Keratinocyte (primary cell): Measurements from ENCODE around the gene ROR1. TPM values are rescaled to one million over a fixed set of nuclear protein-coding genes. Genes with fewer than 3 reads are reported as not detected.

Experiments
- DNase-seq: peaks from one replicate; pipeline ENCODE4 v3.0.0-alpha.2; 2011; ENCODE audit warnings: low read depth, missing footprints, low spot score
- FAIRE-seq: peaks from 2 replicates; lab custom pipeline; 2011; peaks lifted over from hg19 to GRCh38; lab: Jason Lieb, UNC
- H2AFZ ChIP-seq: 2 replicates; pipeline ENCODE4 v1.6.0; 2012; ENCODE audit warnings: low read length, control low read depth, inconsistent platforms; ENCODE audit not compliant: control insufficient read depth
- H3K27ac ChIP-seq: 2 replicates; pipeline ENCODE4 v1.5.1; 2011; ENCODE audit warnings: low read length; ENCODE audit not compliant: control insufficient read depth, insufficient read depth
- H3K27me3 ChIP-seq: 3 replicates; pipeline ENCODE4 v1.6.0; 2011; ENCODE audit warnings: low read length; ENCODE audit not compliant: control insufficient read depth, insufficient read depth; ENCODE audit errors: extremely low read depth
- H3K36me3 ChIP-seq, 2 experiments: 2 replicates in 1 of 2; 3 replicates in 1 of 2; pipeline ENCODE4 v1.5.1; 2011; ENCODE audit warnings: low read length in 2 of 2, mild to moderate bottlenecking in 1 of 2; ENCODE audit not compliant: control insufficient read depth in 2 of 2, insufficient read depth in 2 of 2; ENCODE audit errors: extremely low read depth in 1 of 2
- H3K4me1 ChIP-seq: 3 replicates; pipeline ENCODE4 v1.5.1; 2011; ENCODE audit warnings: low read length; ENCODE audit not compliant: control insufficient read depth, insufficient read depth; ENCODE audit errors: extremely low read depth
- H3K4me2 ChIP-seq: 3 replicates; pipeline ENCODE4 v1.6.0; 2011; ENCODE audit warnings: low read depth, low read length; ENCODE audit not compliant: control insufficient read depth, insufficient read depth; ENCODE audit errors: extremely low read depth
- H3K4me3 ChIP-seq, 3 experiments: fragments of 200-600 bp in 1 of 3; sonication (generic) in 1 of 3; 2 replicates in 2 of 3; 3 replicates in 1 of 3; pipeline ENCODE4 v1.5.1; 2011 to 2016; ENCODE audit warnings: low read length in 3 of 3, mild to moderate bottlenecking in 3 of 3, control low read depth in 2 of 3, inconsistent platforms in 1 of 3, low read depth in 1 of 3, mixed read lengths in 1 of 3, mixed run types in 1 of 3, moderate library complexity in 1 of 3; ENCODE audit not compliant: control insufficient read depth in 2 of 3, insufficient read depth in 2 of 3; ENCODE audit errors: extremely low read depth in 1 of 3
- H3K79me2 ChIP-seq: 2 replicates; pipeline ENCODE4 v1.6.0; 2012; ENCODE audit warnings: low read length; ENCODE audit not compliant: control insufficient read depth, insufficient read depth
- H3K9ac ChIP-seq: 3 replicates; pipeline ENCODE4 v1.6.0; 2011; ENCODE audit warnings: low read length; ENCODE audit not compliant: control insufficient read depth, insufficient read depth; ENCODE audit errors: extremely low read depth
- H3K9me1 ChIP-seq: 3 replicates; pipeline ENCODE4 v1.6.0; 2011; ENCODE audit warnings: low read length; ENCODE audit not compliant: control insufficient read depth, insufficient read depth; ENCODE audit errors: extremely low read depth
- H3K9me3 ChIP-seq: 2 replicates; pipeline ENCODE4 v1.5.1; 2012; ENCODE audit warnings: low read depth, low read length; ENCODE audit not compliant: control insufficient read depth
- H4K20me1 ChIP-seq: 3 replicates; pipeline ENCODE4 v1.6.0; 2011; ENCODE audit warnings: low read length; ENCODE audit not compliant: control insufficient read depth, insufficient read depth; ENCODE audit errors: extremely low read depth
- EZH2 ChIP-seq: IDR thresholded peaks from one replicate; pipeline ENCODE4 v1.6.1; 2012; ENCODE audit warnings: inconsistent platforms, mild to moderate bottlenecking, low read length, moderate library complexity
- dilution Hi-C: fragments of 300-500 bp; cut with MboI; formaldehyde crosslinking; loops from one replicate; pipeline ENCODE4 v1.7.0; 2020; ENCODE audit warnings: low sequenced_read_pairs; ENCODE audit not compliant: extremely low pct_ligation_motif_present
- polyA plus RNA-seq, 5 experiments: library from polyadenylated mRNA; depleted of rRNA in 3 of 5; stranded (reverse) in 3 of 5; stranded (forward) in 1 of 5; unstranded in 1 of 5; fragments of >200 nt; gene quantifications; 1 replicate in 1 of 5; 2 replicates in 3 of 5; 3 replicates in 1 of 5; pipeline versions ENCODE4 v1.2.1 to v1.2.3, GENCODE V29; 2011 to 2012; ENCODE audit warnings: missing spikeins in 2 of 5, low read depth in 1 of 5, low replicate concordance in 1 of 5
- TF ChIP-seq, protein P1 (sequence below), 3 experiments: IDR thresholded peaks in 1 of 3; conservative IDR thresholded peaks in 1 of 3; optimal IDR thresholded peaks in 1 of 3; 2 replicates in 2 of 3; 3 replicates in 1 of 3; pipeline versions ENCODE3 to v1.5.1; 2011; ENCODE audit warnings: low read length in 3 of 3, mild to moderate bottlenecking in 3 of 3, moderate library complexity in 2 of 3, control low read depth in 1 of 3, inconsistent platforms in 1 of 3; ENCODE audit not compliant: insufficient read depth in 2 of 3; ENCODE audit errors: extremely low read depth in 1 of 3

ROR1 gene
- polyA plus RNA-seq, 1 donor (not counting 4 experiments of a cell fraction or from before 2014, with no cell fraction given) = 9.2 TPM

DNA sequence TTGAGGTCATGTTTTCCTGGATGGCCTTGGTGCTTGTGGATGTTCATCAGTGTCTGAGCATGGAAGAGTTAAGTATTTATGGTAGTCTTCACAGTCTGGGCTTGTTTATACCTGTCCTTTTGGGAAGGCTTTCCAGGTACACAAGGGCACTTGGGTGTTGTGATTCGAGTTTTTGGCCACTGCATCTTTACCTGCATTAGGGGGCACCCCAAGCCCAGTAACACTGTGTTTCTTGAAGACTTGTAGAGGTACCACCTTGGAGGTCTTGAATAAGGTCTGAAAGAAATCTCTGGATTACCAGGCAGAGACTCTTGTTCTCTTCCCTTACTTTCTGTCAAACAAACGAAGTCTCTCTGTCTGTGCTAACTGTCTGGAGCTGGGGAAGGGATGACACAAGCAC lies 34.4 kb upstream of the ROR1 start:
- Histone ChIP-seq H3K9ac (no peak overlapping the region), H2AFZ (peak overlapping the region; percentile 27), H3K4me2 (peak overlapping the region; percentile 27), H3K79me2 (no peaks in the 10 kb centered on the region), H3K4me1 (peaks cover 6% of the 10 kb centered on the region), H3K36me3 (no peaks in the 10 kb centered on the region), H3K9me3 (peaks cover 2% of the 10 kb centered on the region), H3K27ac (no peak overlapping the region), H4K20me1 (no peaks in the 10 kb centered on the region), H3K27me3 (no peaks in the 10 kb centered on the region), H3K4me3 (no peak overlapping the region), H3K9me1 (no peaks in the 10 kb centered on the region)
- dilution Hi-C loops = no loop called here
- FAIRE-seq = peak; percentile 67
- TF ChIP-seq, protein P1, sequence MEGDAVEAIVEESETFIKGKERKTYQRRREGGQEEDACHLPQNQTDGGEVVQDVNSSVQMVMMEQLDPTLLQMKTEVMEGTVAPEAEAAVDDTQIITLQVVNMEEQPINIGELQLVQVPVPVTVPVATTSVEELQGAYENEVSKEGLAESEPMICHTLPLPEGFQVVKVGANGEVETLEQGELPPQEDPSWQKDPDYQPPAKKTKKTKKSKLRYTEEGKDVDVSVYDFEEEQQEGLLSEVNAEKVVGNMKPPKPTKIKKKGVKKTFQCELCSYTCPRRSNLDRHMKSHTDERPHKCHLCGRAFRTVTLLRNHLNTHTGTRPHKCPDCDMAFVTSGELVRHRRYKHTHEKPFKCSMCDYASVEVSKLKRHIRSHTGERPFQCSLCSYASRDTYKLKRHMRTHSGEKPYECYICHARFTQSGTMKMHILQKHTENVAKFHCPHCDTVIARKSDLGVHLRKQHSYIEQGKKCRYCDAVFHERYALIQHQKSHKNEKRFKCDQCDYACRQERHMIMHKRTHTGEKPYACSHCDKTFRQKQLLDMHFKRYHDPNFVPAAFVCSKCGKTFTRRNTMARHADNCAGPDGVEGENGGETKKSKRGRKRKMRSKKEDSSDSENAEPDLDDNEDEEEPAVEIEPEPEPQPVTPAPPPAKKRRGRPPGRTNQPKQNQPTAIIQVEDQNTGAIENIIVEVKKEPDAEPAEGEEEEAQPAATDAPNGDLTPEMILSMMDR (optimal IDR thresholded peaks at IDR 0.05 in 1 of 3, IDR thresholded peaks at IDR 0.05 in 1 of 3, conservative IDR thresholded peaks at IDR 0.05 in 1 of 3; ENCODE audit: extremely low read depth in 1 of 3, insufficient read depth in 2 of 3, low read length in 3 of 3) = peak in 1 of 3 experiments; percentile 40
- TF ChIP-seq EZH2 = no peak
- no peak for DNase-seq

DNA sequence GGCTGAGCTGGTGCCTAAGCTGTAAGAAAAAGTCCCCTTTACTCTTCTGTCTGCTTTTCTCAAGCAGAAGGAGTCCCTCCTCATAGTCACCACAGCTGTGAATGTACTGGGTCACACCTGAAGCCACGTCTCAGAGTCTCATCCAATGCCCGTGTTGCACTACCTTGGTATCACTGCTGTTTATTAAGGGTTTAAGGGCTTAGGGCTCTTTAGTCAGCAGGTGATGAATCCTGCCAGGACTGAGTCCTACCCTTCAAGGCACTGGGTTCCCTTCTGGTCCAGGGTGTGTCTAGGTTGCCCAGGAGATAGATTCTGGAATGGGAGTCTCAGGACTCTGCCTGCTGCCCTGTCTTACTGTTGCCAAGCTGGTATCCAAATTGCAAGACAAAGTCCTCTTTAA lies 33.4 kb upstream of the ROR1 start:
- DNase-seq (no peak), FAIRE-seq (no peak)
- Histone ChIP-seq H3K36me3 (no peaks in the 10 kb centered on the region), H2AFZ (no peak overlapping the region), H4K20me1 (no peaks in the 10 kb centered on the region), H3K9me1 (no peaks in the 10 kb centered on the region), H3K79me2 (no peaks in the 10 kb centered on the region), H3K4me3 (no peak overlapping the region), H3K4me2 (no peak overlapping the region), H3K9me3 (peaks cover 2% of the 10 kb centered on the region), H3K4me1 (peaks cover 6% of the 10 kb centered on the region), H3K27me3 (no peaks in the 10 kb centered on the region), H3K9ac (no peak overlapping the region), H3K27ac (no peak overlapping the region)
- dilution Hi-C loops = no loop called here
- TF ChIP-seq EZH2 = no peak
- TF ChIP-seq, protein P1 (optimal IDR thresholded peaks at IDR 0.05 in 1 of 3, IDR thresholded peaks at IDR 0.05 in 1 of 3, conservative IDR thresholded peaks at IDR 0.05 in 1 of 3; ENCODE audit: extremely low read depth in 1 of 3, insufficient read depth in 2 of 3, low read length in 3 of 3) = no peak
